ENCODE data around the gene CASQ2. TPM values are rescaled to one million over a fixed set of nuclear protein-coding genes. Genes with fewer than 3 reads are reported as not detected.

CASQ2 gene
- total and polyA plus RNA-seq, 10 of the 15 experiments (the other 5 are each of a cell fraction or from before 2014, with no cell fraction given) = not detected

- Histone ChIP-seq H3K4me3 (no peak overlapping the region), H3K4me1 (ENCODE audit: control insufficient read depth, insufficient read depth, low read length) (peaks cover 3% of the 10 kb centered on the region; the same call in 1 of the 2 replicates), H3K79me2 (ENCODE audit: control insufficient read depth, insufficient read depth, low read length) (no peaks in the 10 kb centered on the region), H4K20me1 (ENCODE audit: control insufficient read depth, insufficient read depth) (no peaks in the 10 kb centered on the region), H3K4me2 (ENCODE audit: control insufficient read depth, insufficient read depth) (no peak overlapping the region), H3K27me3 (replicated peaks in 1 of 2; ENCODE audit: control insufficient read depth in 2 of 2, insufficient read depth in 2 of 2, low read length in 1 of 2) (no peaks in the 10 kb centered on the region), H3K9ac (ENCODE audit: control insufficient read depth, insufficient read depth, low read length) (no peak overlapping the region), H3K9me3 (replicated peaks; ENCODE audit: control insufficient read depth, insufficient read depth, low read length) (peaks cover 1% of the 10 kb centered on the region; the same call in 2 of the 3 replicates), H3K36me3 (ENCODE audit: control insufficient read depth in 2 of 2, insufficient read depth in 2 of 2, low read length in 1 of 2) (peaks cover 6 to 14% of the 10 kb centered on the region in 2 experiments), H3K27ac (ENCODE audit: control insufficient read depth, insufficient read depth) (no peak overlapping the region), H2AFZ (ENCODE audit: control insufficient read depth, low read depth, low read length) (no peak overlapping the region)
- ChIA-PET CTCF (no interaction called here), POLR2A (no interaction called here), RAD21 (ENCODE audit: unreplicated experiment) (no interaction called here), SMC1A (ENCODE audit: uncharacterized antibody, unreplicated experiment) (no interaction called here)
- 81% methylated on average over 4 of the region's 4 CpGs for WGBS (ENCODE audit: insufficient coverage, insufficient replicate concordance, low lambda C conversion rate, missing lambda C conversion rate)
- BruUV-seq (replicated peaks) = no TSS peak
- no peak for DNase-seq (ENCODE audit: low read depth, low spot score)
- FAIRE-seq = no peak
- in situ Hi-C loops (cut with MboI) (no loop called here), intact Hi-C loops (cut with micrococcal nuclease; ENCODE audit: unreplicated experiment) (no loop called here)
- ATAC-seq = no peak
- TF ChIP-seq ZBED1 (IDR thresholded peaks at IDR 0.05; ENCODE audit: borderline replicate concordance) (no peak), ASH2L (IDR thresholded peaks at IDR 0.05; ENCODE audit: borderline replicate concordance, low read depth) (no peak), MLLT1 (IDR thresholded peaks at IDR 0.05) (no peak), STAT1 (conservative IDR thresholded peaks at IDR 0.05) (no peak), IRF5 (IDR thresholded peaks at IDR 0.05; ENCODE audit: borderline replicate concordance) (no peak), IRF3 (IDR thresholded peaks at IDR 0.05) (no peak), ZNF24 (IDR thresholded peaks at IDR 0.05) (no peak), ZZZ3 (IDR thresholded peaks at IDR 0.05; ENCODE audit: control insufficient read depth, insufficient read length, low read depth) (no peak), PRDM15 (CRISPR knock-in tag; IDR thresholded peaks at IDR 0.05) (no peak), LARP7 (IDR thresholded peaks at IDR 0.05) (no peak), SIN3A (IDR thresholded peaks at IDR 0.05; ENCODE audit: low read depth, low read length) (no peak), DPF2 (IDR thresholded peaks at IDR 0.05) (no peak), ZBTB40 (IDR thresholded peaks at IDR 0.05; ENCODE audit: borderline replicate concordance) (no peak), GABPA (IDR thresholded peaks at IDR 0.05; ENCODE audit: low read depth) (no peak)
Observed at GRCh38 chr1:115666702-115667101, 101.8 kb downstream of the CASQ2 start.
